PC-3 (cell line): ENCODE measurements around the gene SLC9A4. TPM values are rescaled to one million over a fixed set of nuclear protein-coding genes. Genes with fewer than 3 reads are reported as not detected.

Experiments used
- ATAC-seq: fragments of 200-7000 bp; cut with Tn5 transposase; 2 replicates; pipeline ENCODE4 v1.9.1; 2020; ENCODE audit warnings: mild to moderate bottlenecking, moderate library complexity
- BruUV-seq: library from RNA; stranded (reverse); fragments of 400-500 nt; replicated peaks from 2 replicates; lab custom pipeline; 2021; lab: Mats Ljungman, UMichigan
- CTCF ChIA-PET: fragments of 300-600 bp; sonication (Branson Sonifier 250); formaldehyde crosslinking; loops from one replicate; lab custom pipeline; 2022; ENCODE audit warnings: antibody characterized with exemption; lab: Charles Lee
- POLR2A ChIA-PET: fragments of 300-600 bp; sonication (Branson Sonifier 250); formaldehyde crosslinking; loops from one replicate; lab custom pipeline; 2022; ENCODE audit warnings: antibody characterized with exemption; ENCODE audit not compliant: unreplicated experiment; lab: Charles Lee
- DNase-seq: peaks from one replicate; pipeline ENCODE4 v3.0.0-alpha.2; 2015
- H2AFZ ChIP-seq: fragments of 300-600 bp; sonication (generic); 2 replicates; pipeline ENCODE4 v1.6.0; 2016; ENCODE audit warnings: antibody characterized with exemption, low read length
- H3F3A ChIP-seq: fragments of 300-600 bp; sonication (generic); one replicate; pipeline ENCODE4 v1.6.0; 2017; ENCODE audit warnings: antibody characterized with exemption, low read length, control low read depth, mild to moderate bottlenecking; ENCODE audit not compliant: unreplicated experiment
- H3K27ac ChIP-seq: fragments of 300-600 bp; sonication (generic); 2 replicates; pipeline ENCODE4 v1.5.1; 2016; ENCODE audit warnings: mild to moderate bottlenecking, low read length
- H3K27me3 ChIP-seq: fragments of 300-600 bp; sonication (generic); 2 replicates; pipeline ENCODE4 v1.6.1; 2016; ENCODE audit warnings: low read length, mixed read lengths
- H3K36me3 ChIP-seq: fragments of 300-600 bp; sonication (generic); 2 replicates; pipeline ENCODE4 v1.6.1; 2016; ENCODE audit warnings: low read depth, mixed run types, low read length, mixed read lengths
- H3K4me1 ChIP-seq: fragments of 300-600 bp; sonication (generic); 2 replicates; pipeline ENCODE4 v1.5.1; 2016; ENCODE audit warnings: low read length; ENCODE audit not compliant: insufficient read depth
- H3K4me2 ChIP-seq: fragments of 300-600 bp; sonication (generic); 2 replicates; pipeline ENCODE4 v1.6.0; 2016; ENCODE audit warnings: low read length
- H3K4me3 ChIP-seq: fragments of 300-600 bp; sonication (generic); 2 replicates; pipeline ENCODE4 v1.5.1; 2016; ENCODE audit warnings: mild to moderate bottlenecking, low read length, mixed read lengths
- H3K79me2 ChIP-seq: fragments of 300-600 bp; sonication (generic); 2 replicates; pipeline ENCODE4 v1.6.1; 2017; ENCODE audit warnings: low read length, mixed read lengths
- H3K9ac ChIP-seq: fragments of 300-600 bp; sonication (generic); 2 replicates; pipeline ENCODE4 v1.6.0; 2016; ENCODE audit warnings: mild to moderate bottlenecking, low read length
- H3K9me2 ChIP-seq: fragments of 300-600 bp; sonication (generic); replicated peaks from 2 replicates; pipeline ENCODE4 v1.6.1; 2016; ENCODE audit warnings: mixed run types, low read length, mixed read lengths
- H3K9me3 ChIP-seq: fragments of 300-600 bp; sonication (generic); 2 replicates; pipeline ENCODE4 v1.6.1; 2016; ENCODE audit warnings: low read length, mixed read lengths
- H4K20me1 ChIP-seq: fragments of 300-600 bp; sonication (generic); 2 replicates; pipeline ENCODE4 v1.6.1; 2016; ENCODE audit warnings: low read length, mixed read lengths
- CTCF ChIP-seq: fragments of 300-600 bp; sonication (generic); conservative IDR thresholded peaks from 2 replicates; pipeline ENCODE4 v1.5.1; 2017; ENCODE audit warnings: antibody characterized with exemption, low read depth, mild to moderate bottlenecking, low read length
- EZH2 ChIP-seq: fragments of 300-600 bp; sonication (generic); IDR thresholded peaks from one replicate; pipeline ENCODE4 v1.6.1; 2017; ENCODE audit warnings: antibody characterized with exemption, mild to moderate bottlenecking, low read length; ENCODE audit not compliant: unreplicated experiment
- EZH2phosphoT487 ChIP-seq: fragments of 300-600 bp; sonication (generic); IDR thresholded peaks from 2 replicates; pipeline ENCODE4 v1.6.1; 2018; ENCODE audit warnings: mild to moderate bottlenecking, antibody characterized with exemption, low read length, borderline replicate concordance
- intact Hi-C: fragments of 100-400 bp; cut with micrococcal nuclease; formaldehyde crosslinking; loops from 2 replicates; pipeline ENCODE4 v1.9.0; 2023
- total RNA-seq: library from RNA; depleted of rRNA; stranded (reverse); fragments of >200 nt; gene quantifications from 2 replicates; pipeline ENCODE4 v1.2.3, GENCODE V29; 2014

Gene SLC9A4
- total RNA-seq, 1 experiment from 2014 or later: 0.04 TPM

DNA sequence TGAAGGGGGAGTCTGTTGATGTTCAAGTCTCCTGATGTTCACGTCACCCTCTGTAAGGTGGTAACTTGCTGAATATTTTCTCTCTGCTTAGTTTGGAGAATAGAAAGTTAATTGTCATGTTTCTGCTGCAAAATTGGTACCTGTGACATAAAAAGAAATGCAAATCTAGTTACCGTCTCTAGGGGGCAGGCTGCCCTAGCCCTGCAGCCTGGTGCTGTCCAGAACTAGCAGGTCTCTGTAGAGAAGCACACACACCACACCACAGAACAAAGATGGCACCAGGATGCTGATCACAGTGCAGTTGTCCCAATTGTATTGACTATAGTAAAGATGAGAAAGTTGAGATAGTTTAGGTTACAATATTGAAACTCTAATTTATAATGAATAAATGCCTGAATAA lies 47.0 kb downstream of the SLC9A4 start:
- TF ChIP-seq EZH2 (no peak), CTCF (peak; percentile 84), EZH2phosphoT487 (no peak)
- Histone ChIP-seq H3K9me2 (no peaks in the 10 kb centered on the region), H3K4me3 (no peak overlapping the region), H4K20me1 (no peaks in the 10 kb centered on the region), H3K27me3 (no peaks in the 10 kb centered on the region), H3K79me2 (no peaks in the 10 kb centered on the region), H3F3A (no peaks in the 10 kb centered on the region), H3K4me2 (no peak overlapping the region), H3K27ac (no peak overlapping the region), H3K36me3 (no peaks in the 10 kb centered on the region), H3K9ac (no peak overlapping the region), H2AFZ (no peak overlapping the region), H3K4me1 (peaks cover 2% of the 10 kb centered on the region; the same call in 1 of the 2 replicates), H3K9me3 (no peaks in the 10 kb centered on the region)
- CTCF ChIA-PET: no interaction called here
- intact Hi-C loops: no loop called here
- DNase-seq (peak; percentile 45), ATAC-seq (0 out of 2 replicates have a peak, but pooled peaks have one; percentile 33)
- POLR2A ChIA-PET: no interaction called here
- no TSS peak for BruUV-seq

GRCh38 chr2:102520801-102521200 lies 47.8 kb downstream of the SLC9A4 start:
- DNase-seq: no peak
- Histone ChIP-seq H3K4me1 (no peaks in the 10 kb centered on the region), H3K4me3 (no peak overlapping the region), H3K9me3 (no peaks in the 10 kb centered on the region), H3K27me3 (no peaks in the 10 kb centered on the region), H2AFZ (no peak overlapping the region), H3F3A (no peaks in the 10 kb centered on the region), H3K27ac (no peak overlapping the region), H3K36me3 (no peaks in the 10 kb centered on the region), H3K79me2 (no peaks in the 10 kb centered on the region), H3K9ac (no peak overlapping the region), H3K4me2 (no peak overlapping the region), H3K9me2 (no peaks in the 10 kb centered on the region), H4K20me1 (no peaks in the 10 kb centered on the region)
- no TSS peak for BruUV-seq
- intact Hi-C loops: no loop called here
- ATAC-seq: no peak
- ChIA-PET POLR2A (no interaction called here), CTCF (no interaction called here)
- TF ChIP-seq EZH2phosphoT487: no peak
- no peak for TF ChIP-seq CTCF
- TF ChIP-seq EZH2: no peak

GRCh38 chr2:102522162-102522561 lies 49.1 kb downstream of the SLC9A4 start:
- no peaks in the 10 kb centered on the region for H3K9me2 ChIP-seq
- H3K27me3 ChIP-seq: no peaks in the 10 kb centered on the region
- H3K4me3 ChIP-seq: no peak overlapping the region
- DNase-seq: no peak
- H3K79me2 ChIP-seq: no peaks in the 10 kb centered on the region
- POLR2A ChIA-PET: no interaction called here
- H3K36me3 ChIP-seq: no peaks in the 10 kb centered on the region
- H4K20me1 ChIP-seq: no peaks in the 10 kb centered on the region
- H3F3A ChIP-seq: no peaks in the 10 kb centered on the region
- ATAC-seq: no peak
- BruUV-seq: no TSS peak
- no peaks in the 10 kb centered on the region for H3K4me1 ChIP-seq
- H3K9ac ChIP-seq: no peak overlapping the region
- TF ChIP-seq EZH2 (no peak), EZH2phosphoT487 (no peak), CTCF (no peak)
- no peak overlapping the region for H2AFZ ChIP-seq
- H3K4me2 ChIP-seq: no peak overlapping the region
- no peaks in the 10 kb centered on the region for H3K9me3 ChIP-seq
- CTCF ChIA-PET: no interaction called here
- intact Hi-C loops: no loop called here
- no peak overlapping the region for H3K27ac ChIP-seq
